Daoy (cell line): ENCODE data around the gene SUFU. TPM values are rescaled to one million over a fixed set of nuclear protein-coding genes. Genes with fewer than 3 reads are reported as not detected.

Experiments used
- DNase-seq: peaks from one replicate; pipeline ENCODE4 v3.0.0-alpha.2; 2015; ENCODE audit warnings: low read depth
- total RNA-seq: library from RNA; depleted of rRNA; stranded (reverse); fragments of >200 nt; shearing (Covaris generic); gene quantifications from 2 replicates; pipeline ENCODE4 v1.2.3, GENCODE V29; 2014

SUFU gene
- total RNA-seq, 1 experiment from 2014 or later: 0.40 TPM

- DNase-seq: no peak
Observed at GRCh38 chr10:102549549-102549948, 45.8 kb downstream of the SUFU start.

DNA sequence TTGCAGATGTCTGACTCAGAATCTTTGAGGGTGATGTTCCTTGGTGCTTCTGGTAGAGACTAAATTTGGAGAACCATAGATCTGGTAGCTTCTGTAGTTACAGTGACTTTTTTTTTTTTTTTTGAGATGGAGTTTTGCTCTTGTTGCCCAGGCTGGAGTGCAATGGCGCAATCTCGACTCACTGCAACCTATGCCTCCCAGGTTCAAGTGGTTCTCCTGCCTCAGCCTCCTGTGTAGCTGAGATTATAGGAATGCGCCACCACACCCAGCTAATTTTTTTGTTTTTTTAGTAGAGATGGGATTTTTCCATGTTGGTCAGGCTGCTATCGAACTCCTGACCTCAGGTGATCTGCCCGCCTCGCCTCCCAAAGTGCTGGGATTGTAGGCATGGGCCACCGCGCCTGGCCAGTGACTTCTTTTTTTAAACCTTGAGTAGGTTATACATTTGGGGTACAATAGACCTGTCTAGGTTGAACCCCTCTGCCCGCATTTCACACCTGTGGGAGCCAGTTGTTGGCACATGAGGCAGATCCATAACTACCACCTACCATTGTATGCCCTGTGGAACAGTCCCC lies 47.0 kb downstream of the SUFU start:
- DNase-seq: no peak

DNA sequence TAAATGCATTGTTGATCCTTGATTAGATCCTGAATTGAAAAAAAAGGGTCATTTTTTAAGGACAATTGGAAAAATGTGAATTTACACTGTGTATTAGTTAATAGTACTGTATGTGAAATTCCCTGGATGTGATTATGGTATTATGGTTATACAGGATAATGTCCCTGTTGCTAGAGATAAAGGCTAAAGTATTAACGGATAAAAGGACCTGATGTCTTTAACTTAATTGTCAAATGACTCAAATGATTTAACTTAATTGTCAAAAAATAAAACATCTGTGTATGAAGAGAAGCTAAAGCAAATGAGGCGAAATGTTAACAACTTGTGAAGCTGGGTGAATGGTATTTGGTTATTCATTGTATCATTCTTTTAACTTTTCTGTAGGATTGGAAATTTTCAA lies 48.8 kb downstream of the SUFU start:
- no peak for DNase-seq

DNA sequence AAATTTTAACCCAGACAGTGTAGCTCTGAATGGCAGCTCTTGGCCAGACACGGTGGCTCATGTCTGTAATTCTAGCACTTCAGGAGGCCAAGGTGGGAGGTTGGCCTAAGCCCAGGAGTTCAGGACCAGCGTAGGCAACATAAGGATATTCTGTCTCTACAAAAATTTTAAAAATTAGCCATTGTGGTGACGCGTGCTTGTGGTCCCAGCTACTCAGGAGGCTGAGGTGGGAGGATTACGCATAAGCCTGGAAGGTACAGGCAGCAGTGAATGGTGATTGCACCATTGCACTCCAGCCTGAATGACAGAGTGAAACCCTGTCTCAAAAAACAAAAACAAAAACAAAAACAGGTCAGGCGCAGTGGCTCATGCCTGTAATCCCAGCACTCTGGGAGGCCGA lies 50.0 kb downstream of the SUFU start:
- no peak for DNase-seq

GRCh38 chr10:102554531-102554930 lies 50.8 kb downstream of the SUFU start:
- no peak for DNase-seq

- peak; percentile 65 for DNase-seq
Observed at GRCh38 chr10:102555781-102556328, 52.1 kb downstream of the SUFU start.

DNA sequence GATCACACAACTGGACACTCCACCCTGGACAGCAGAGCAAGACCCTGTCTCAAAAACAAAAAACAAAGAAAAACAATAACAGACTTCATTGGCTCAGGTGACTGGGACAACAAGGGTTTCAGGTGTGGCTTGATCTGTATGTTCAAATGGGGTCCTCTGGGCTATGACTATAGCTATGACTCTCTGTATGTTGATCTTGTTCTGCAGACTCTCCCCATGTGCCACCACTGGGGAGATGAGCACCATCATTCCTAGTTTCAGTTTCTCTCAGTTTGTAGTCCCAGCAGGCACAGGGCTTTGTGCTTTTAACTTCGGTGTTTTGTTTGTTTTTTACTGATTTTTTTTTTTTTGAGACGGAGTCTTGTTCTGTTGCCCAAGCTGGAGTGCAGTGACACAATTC lies 53.8 kb downstream of the SUFU start:
- DNase-seq: no peak

DNA sequence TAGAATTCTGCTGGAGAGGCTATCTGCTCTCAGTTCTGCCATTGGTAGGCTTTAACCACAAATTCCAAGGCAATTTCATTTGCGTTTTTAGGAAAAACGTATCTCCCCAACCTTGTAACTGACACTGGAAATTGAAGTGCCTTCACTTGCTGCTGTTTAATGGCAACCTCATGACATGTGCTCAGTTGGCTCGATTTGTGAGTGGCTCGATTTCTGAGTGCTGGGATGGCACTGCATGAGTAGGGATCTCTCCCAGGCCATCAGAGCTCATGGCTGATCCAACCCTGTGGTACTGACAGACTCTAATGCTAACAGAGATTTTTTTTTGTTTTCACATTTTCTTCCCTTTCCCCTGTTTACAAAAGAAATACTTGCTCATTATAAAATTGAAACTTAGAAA lies 56.0 kb downstream of the SUFU start:
- DNase-seq: no peak

DNA sequence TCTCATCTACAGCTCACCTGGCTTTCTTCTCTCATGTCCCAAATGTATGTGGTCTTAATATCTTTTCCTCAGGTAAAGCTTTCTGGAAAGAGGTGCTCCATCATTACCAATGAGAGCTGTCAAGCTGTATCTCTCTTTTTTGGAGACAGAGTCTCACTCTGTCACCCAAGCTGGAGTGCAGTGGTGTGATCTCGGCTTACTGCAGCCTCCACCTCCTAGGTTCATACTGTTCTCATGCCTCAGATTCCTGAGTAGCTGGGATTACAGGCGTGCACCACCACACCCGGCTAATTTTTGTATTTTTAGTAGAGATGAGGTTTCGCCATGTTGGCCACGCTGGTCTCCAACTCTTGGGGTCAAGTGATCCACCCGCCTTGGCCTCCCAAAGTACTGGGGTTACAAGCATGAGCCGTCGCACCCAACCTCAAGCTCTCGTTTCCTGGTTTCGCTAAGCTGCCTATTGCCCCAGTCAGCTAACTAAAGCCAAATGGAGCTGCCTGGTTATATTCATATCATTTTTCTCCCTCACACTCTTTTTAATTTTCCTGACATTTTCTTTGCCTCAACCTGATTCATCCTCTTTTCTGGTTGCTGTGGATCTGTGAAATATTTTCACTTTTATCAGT lies 60.5 kb downstream of the SUFU start:
- no peak for DNase-seq

GRCh38 chr10:102565793-102566192 lies 62.0 kb downstream of the SUFU start:
- no peak for DNase-seq

GRCh38 chr10:102578782-102579181 lies 75.0 kb downstream of the SUFU start:
- DNase-seq: no peak

DNA sequence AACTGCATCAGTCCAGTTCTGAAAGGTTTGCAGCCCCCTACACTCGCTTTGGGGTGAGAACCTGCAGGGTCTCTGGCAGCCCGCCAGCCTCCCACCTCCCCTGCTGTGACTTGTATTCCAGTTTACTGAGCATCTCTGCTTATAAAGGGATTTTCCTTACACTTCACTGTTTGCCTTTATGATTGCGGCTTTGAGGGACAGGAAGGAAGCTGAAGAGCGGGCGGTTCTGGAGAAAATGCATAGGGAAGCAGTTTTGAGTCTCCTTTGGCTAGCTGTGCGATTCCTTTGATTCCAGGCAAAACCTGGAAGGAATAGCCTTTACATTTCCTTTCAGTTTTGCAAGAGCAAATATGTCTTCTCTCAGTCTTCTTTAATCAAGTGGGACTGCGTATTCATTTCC lies 75.6 kb downstream of the SUFU start:
- no peak for DNase-seq

GRCh38 chr10:102580230-102580629 lies 76.5 kb downstream of the SUFU start:
- no peak for DNase-seq

DNA sequence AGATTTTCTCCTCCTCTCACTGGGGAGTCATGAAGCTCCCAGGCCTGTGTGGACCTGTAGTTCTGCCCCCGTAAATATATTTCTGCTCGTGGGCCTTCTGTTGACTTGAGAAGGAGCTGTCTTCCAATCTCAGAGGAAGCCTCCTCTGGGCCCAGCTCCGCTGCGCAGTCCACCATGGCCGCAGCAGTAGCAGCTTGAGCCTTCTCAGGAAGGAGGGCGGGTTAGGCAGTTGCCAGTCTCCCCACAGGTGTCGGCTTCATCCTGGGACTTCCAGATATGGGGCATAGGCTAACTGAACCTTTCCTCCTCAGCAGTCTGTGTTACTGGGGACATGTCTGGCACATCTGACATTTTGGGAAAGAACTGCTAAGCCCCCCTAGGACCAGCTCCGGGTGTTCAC lies 77.6 kb downstream of the SUFU start:
- no peak for DNase-seq

DNA sequence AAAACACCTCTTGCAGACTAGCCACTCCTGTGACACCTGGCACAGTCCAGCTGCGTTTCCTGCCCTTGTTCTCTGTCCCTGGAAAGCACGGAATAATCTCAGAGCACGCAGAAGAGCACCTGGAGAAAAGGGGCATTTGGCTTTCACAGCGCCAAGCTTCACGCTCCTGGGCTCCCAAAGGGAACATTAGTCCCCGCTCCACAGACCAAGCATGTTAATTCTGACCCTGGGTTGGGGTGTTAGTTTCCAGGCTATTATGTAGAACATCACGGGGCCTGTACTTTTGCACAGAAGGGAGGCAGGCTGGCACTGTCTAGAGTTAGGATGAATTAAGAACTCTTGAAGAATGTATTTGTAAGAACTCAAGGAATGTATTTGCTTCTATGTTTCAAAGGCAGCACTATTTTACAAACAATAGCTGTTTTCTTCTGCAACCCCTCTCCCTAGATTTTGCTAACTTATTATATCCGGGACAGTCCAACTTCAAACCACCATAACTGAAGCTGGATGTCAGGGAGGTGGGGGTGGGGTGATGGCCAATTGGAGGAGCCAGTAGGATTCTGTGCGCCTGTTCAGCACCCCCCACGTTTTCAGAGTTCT lies 78.3 kb downstream of the SUFU start:
- DNase-seq: no peak

- peak; percentile 78 for DNase-seq
Observed at GRCh38 chr10:102583435-102584417, 80.0 kb downstream of the SUFU start.

DNA sequence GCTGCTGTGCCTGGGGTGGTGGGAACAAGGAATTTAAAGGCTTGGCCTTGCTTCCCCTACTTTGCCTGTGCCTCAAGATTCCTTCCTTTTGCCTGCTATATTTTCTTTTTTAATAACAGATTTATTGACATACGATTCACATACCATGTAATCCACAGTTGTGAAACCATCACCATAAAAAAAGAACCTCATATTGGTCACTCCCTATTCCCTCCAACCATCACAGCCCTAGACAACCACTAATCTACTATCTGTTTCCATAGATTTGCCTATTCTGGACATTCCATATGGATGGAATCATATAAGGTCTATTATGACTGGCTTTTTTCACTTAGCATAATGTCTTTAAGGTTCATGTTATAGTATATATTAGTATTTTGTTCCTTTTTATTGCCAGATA lies 81.3 kb downstream of the SUFU start:
- no peak for DNase-seq

DNA sequence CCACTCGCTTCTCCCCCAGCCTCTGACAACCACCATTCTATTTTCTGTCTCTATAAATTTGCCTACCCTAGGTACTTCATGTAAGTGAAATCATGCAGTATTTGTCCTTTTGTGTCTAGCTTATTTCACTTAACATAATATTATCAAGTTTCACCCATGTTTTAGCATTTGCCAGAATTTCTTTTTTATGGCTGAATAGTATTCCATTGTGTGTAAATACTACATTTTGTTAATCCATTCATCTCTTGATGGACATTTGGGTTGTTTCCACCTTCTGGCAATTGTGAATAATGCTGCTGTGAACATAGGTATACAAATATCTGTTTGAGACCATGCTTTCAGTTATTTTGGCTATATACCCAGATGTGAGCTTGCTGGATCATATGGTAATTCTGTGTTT lies 83.1 kb downstream of the SUFU start:
- DNase-seq: no peak

- no peak for DNase-seq
Observed at GRCh38 chr10:102588875-102589274, 85.1 kb downstream of the SUFU start.

DNA sequence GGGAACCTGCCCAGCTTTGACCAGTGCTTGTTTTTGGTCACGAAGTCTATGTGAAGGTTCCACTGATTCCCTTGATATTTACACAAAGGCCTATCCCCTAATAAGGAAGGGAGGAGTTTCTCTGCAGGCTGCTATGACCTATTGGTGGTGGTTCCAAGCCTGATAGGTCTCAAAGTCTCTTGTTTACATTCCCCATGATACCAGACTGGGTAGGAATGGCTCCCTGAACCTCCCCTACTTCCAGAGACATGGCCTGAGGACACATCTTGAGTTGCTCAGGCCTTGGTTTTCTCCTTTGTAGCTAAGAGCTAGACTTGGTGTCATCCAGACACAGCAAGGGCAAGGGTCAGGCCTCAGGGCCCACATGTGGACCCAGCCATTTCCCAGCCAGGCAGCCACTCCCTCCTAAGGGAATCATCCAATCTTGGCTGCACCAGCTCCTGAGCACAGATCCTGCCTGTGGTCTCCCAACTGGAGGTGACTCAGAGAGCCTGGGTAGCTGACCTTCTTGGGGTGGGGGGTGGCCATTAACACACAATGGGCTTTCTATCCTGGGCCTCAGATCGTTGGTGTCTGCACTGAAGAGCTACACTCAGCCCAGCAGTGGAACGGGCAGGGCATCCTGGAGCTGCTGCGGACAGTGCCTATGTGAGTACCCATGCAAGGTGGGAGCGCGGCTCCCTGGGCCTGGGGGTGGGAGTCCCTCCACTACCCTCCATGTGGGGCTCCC lies 89.5 kb downstream of the SUFU start:
- peak; percentile 60 for DNase-seq

GRCh38 chr10:102593804-102594079 lies 90.0 kb downstream of the SUFU start:
- no peak for DNase-seq

- no peak for DNase-seq
Observed at GRCh38 chr10:102595293-102595692, 91.5 kb downstream of the SUFU start.
